Measurements from ENCODE around the gene CHI3L1.

GRCh38 chr1:203187304-203187685, 791 bp upstream of the CHI3L1 start:
- TF ChIP-seq, protein P1, sequence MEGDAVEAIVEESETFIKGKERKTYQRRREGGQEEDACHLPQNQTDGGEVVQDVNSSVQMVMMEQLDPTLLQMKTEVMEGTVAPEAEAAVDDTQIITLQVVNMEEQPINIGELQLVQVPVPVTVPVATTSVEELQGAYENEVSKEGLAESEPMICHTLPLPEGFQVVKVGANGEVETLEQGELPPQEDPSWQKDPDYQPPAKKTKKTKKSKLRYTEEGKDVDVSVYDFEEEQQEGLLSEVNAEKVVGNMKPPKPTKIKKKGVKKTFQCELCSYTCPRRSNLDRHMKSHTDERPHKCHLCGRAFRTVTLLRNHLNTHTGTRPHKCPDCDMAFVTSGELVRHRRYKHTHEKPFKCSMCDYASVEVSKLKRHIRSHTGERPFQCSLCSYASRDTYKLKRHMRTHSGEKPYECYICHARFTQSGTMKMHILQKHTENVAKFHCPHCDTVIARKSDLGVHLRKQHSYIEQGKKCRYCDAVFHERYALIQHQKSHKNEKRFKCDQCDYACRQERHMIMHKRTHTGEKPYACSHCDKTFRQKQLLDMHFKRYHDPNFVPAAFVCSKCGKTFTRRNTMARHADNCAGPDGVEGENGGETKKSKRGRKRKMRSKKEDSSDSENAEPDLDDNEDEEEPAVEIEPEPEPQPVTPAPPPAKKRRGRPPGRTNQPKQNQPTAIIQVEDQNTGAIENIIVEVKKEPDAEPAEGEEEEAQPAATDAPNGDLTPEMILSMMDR (conservative IDR thresholded peaks at IDR 0.05; ENCODE audit: low read length), result no peak
- no peak for TF ChIP-seq EZH2phosphoT487 (IDR thresholded peaks at IDR 0.05; ENCODE audit: borderline replicate concordance, low read depth, low read length)
